GM23338 (cell line): Measurements from ENCODE around the gene TMEM51. TPM values are rescaled to one million over a fixed set of nuclear protein-coding genes. Genes with fewer than 3 reads are reported as not detected.

ENCODE experiments used
- ATAC-seq: fragments of 200-7000 bp; cut with Tn5 transposase; 3 replicates; pipeline ENCODE4 v1.9.1; 2020
- DNase-seq: peaks from one replicate; pipeline ENCODE4 v3.0.0-alpha.2; 2015; ENCODE audit warnings: low spot score
- H2AFZ ChIP-seq: fragments of 200-600 bp; sonication (generic); 2 replicates; pipeline ENCODE4 v1.8.0; 2016; ENCODE audit warnings: antibody characterized with exemption, mild to moderate bottlenecking, moderate library complexity
- H3F3A ChIP-seq: fragments of 200-600 bp; sonication (generic); replicated peaks from 2 replicates; pipeline ENCODE4 v1.8.0; 2017; ENCODE audit warnings: antibody characterized with exemption, mixed run types, low read depth
- H3K27ac ChIP-seq: fragments of 200-600 bp; sonication (generic); 2 replicates; pipeline ENCODE4 v1.6.1; 2016; ENCODE audit warnings: low read depth
- H3K27me3 ChIP-seq: fragments of 200-600 bp; sonication (generic); 2 replicates; pipeline ENCODE4 v1.8.0; 2016; ENCODE audit warnings: mild to moderate bottlenecking, mixed run types, moderate library complexity; ENCODE audit not compliant: insufficient read depth
- H3K36me3 ChIP-seq: fragments of 200-600 bp; sonication (generic); 2 replicates; pipeline ENCODE4 v1.8.0; 2016; ENCODE audit warnings: mild to moderate bottlenecking; ENCODE audit not compliant: insufficient read depth
- H3K4me1 ChIP-seq: fragments of 200-600 bp; sonication (generic); 2 replicates; pipeline ENCODE4 v1.8.0; 2016; ENCODE audit warnings: mild to moderate bottlenecking, moderate library complexity; ENCODE audit not compliant: insufficient read depth
- H3K4me2 ChIP-seq: fragments of 200-600 bp; sonication (generic); 2 replicates; pipeline ENCODE4 v1.7.1; 2017; ENCODE audit warnings: mixed run types
- H3K4me3 ChIP-seq: fragments of 200-600 bp; sonication (generic); 2 replicates; pipeline ENCODE4 v1.6.1; 2016; ENCODE audit warnings: mixed run types
- H3K79me2 ChIP-seq: fragments of 200-600 bp; sonication (generic); replicated peaks from 2 replicates; pipeline ENCODE4 v1.8.0; 2017; ENCODE audit warnings: mild to moderate bottlenecking; ENCODE audit not compliant: insufficient read depth
- H3K9me2 ChIP-seq: fragments of 200-600 bp; sonication (generic); 2 replicates; pipeline ENCODE4 v1.8.0; 2017; ENCODE audit not compliant: insufficient read depth
- H4K20me1 ChIP-seq: fragments of 200-600 bp; sonication (generic); replicated peaks from 2 replicates; pipeline ENCODE4 v1.8.0; 2017; ENCODE audit warnings: mild to moderate bottlenecking; ENCODE audit not compliant: insufficient read depth
- H3K27ac Mint-ChIP-seq: 2 replicates; pipeline ENCODE4 v1.8.0; 2020; ENCODE audit warnings: inconsistent platforms, mild to moderate bottlenecking, moderate library complexity, mixed read lengths
- H3K27me3 Mint-ChIP-seq: 3 replicates; pipeline ENCODE4 v1.8.0; 2022; ENCODE audit warnings: low read depth, mild to moderate bottlenecking, moderate library complexity, mixed read lengths, inconsistent platforms; ENCODE audit not compliant: insufficient read depth, poor library complexity
- H3K36me3 Mint-ChIP-seq: 3 replicates; pipeline ENCODE4 v1.8.0; 2021; ENCODE audit warnings: low read depth, mild to moderate bottlenecking, inconsistent platforms, moderate library complexity, mixed read lengths
- H3K4me1 Mint-ChIP-seq: 3 replicates; pipeline ENCODE4 v1.8.0; 2020; ENCODE audit warnings: mild to moderate bottlenecking, inconsistent platforms, mixed read lengths
- H3K4me3 Mint-ChIP-seq: 3 replicates; pipeline ENCODE4 v1.8.0; 2021; ENCODE audit warnings: moderate library complexity, mild to moderate bottlenecking, inconsistent platforms, mixed read lengths
- H3K9me3 Mint-ChIP-seq: 3 replicates; pipeline ENCODE4 v1.8.0; 2020; ENCODE audit warnings: moderate library complexity, mild to moderate bottlenecking, inconsistent platforms, mixed read lengths
- CREB1 ChIP-seq: fragments of 250-450 bp; sonication (Bioruptor Pico); IDR thresholded peaks from 2 replicates; pipeline ENCODE4 v1.5.0; 2020; ENCODE audit warnings: low read depth, mild to moderate bottlenecking, moderate library complexity
- ETS1 ChIP-seq: IDR thresholded peaks from 2 replicates; pipeline ENCODE4 v1.6.1; 2016; ENCODE audit warnings: antibody characterized with exemption
- EZH2phosphoT487 ChIP-seq: fragments of 200-600 bp; sonication (generic); IDR thresholded peaks from one replicate; pipeline ENCODE4 v1.8.1; 2018; ENCODE audit warnings: antibody characterized with exemption; ENCODE audit not compliant: unreplicated experiment
- JUNB ChIP-seq: IDR thresholded peaks from one replicate; pipeline ENCODE4 v1.6.1; 2016; ENCODE audit warnings: antibody characterized with exemption; ENCODE audit not compliant: unreplicated experiment
- NANOG ChIP-seq: IDR thresholded peaks from 2 replicates; pipeline ENCODE4 v1.6.1; 2016; ENCODE audit warnings: antibody characterized with exemption, borderline replicate concordance
- ZNF331 ChIP-seq: fragments of 250-450 bp; sonication (Bioruptor Pico); IDR thresholded peaks from 2 replicates; pipeline ENCODE4 v1.5.0; 2020; ENCODE audit warnings: low read depth, mild to moderate bottlenecking, moderate library complexity
- ZNF462 ChIP-seq: fragments of 250-450 bp; sonication (Bioruptor Pico); IDR thresholded peaks from 2 replicates; pipeline ENCODE4 v1.5.0; 2020; ENCODE audit warnings: mild to moderate bottlenecking, moderate library complexity
- polyA plus RNA-seq: library from polyadenylated mRNA; unstranded; fragments of >200 nt; fragmentation: Nextera tagmentation; extraction: Ambion mirVana; gene quantifications from 2 replicates; pipeline ENCODE4 v1.2.1, GENCODE V29; 2016
- total RNA-seq: library from RNA; depleted of rRNA; stranded (reverse); fragments of >200 nt; shearing (Covaris generic); gene quantifications from 2 replicates; pipeline ENCODE4 v1.2.3, GENCODE V29; 2014
- TF ChIP-seq, protein P1 (sequence below): IDR thresholded peaks from one replicate; pipeline ENCODE4 v1.6.1; 2018; ENCODE audit warnings: antibody characterized with exemption; ENCODE audit not compliant: unreplicated experiment

The TMEM51 gene
- total and polyA plus RNA-seq, 2 experiments from 2014 or later, result 4.0 to 5.2 TPM

DNA sequence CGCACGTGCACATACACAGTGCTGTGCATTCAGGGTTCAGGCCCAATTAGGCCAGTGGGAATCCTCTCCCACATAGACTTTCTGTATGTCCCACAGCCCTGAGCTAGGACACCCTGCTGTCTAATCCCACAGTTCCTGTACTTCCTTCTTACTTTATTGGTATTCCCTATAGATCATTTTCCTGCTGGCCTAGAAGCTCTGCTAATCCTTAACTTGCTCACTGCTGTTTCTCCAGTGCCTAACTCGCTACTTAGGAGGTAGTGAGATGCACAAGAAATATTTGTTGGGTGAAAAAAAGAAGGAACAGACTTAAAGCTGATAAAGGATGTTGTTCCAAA lies 59.4 kb downstream of the TMEM51 start:
- no peak overlapping the region for H3K4me3 ChIP-seq
- H2AFZ ChIP-seq, result no peak overlapping the region
- no peak overlapping the region for H3K27ac Mint-ChIP-seq
- no peaks in the 10 kb centered on the region for H3K79me2 ChIP-seq
- H3K9me2 ChIP-seq, result no peaks in the 10 kb centered on the region
- H3K4me3 Mint-ChIP-seq, result no peak overlapping the region
- H3K4me1 Mint-ChIP-seq, result peaks cover 37% of the 10 kb centered on the region
- ATAC-seq (no peak), DNase-seq (no peak)
- H3K9me3 Mint-ChIP-seq, result peaks cover 4% of the 10 kb centered on the region; the same call in 2 of the 3 replicates
- no peak overlapping the region for H3K27ac ChIP-seq
- H3K27me3 Mint-ChIP-seq, result peaks cover 11% of the 10 kb centered on the region
- no peaks in the 10 kb centered on the region for H4K20me1 ChIP-seq
- H3F3A ChIP-seq, result no peaks in the 10 kb centered on the region
- no peaks in the 10 kb centered on the region for H3K36me3 ChIP-seq
- H3K36me3 Mint-ChIP-seq, result peaks cover 8% of the 10 kb centered on the region
- H3K4me1 ChIP-seq, result peaks cover 4% of the 10 kb centered on the region
- H3K4me2 ChIP-seq, result no peak overlapping the region
- no peak for TF ChIP-seq ZNF331
- no peak for TF ChIP-seq ZNF462 (CRISPR knock-in tag)
- TF ChIP-seq NANOG, result no peak
- TF ChIP-seq, protein P1, sequence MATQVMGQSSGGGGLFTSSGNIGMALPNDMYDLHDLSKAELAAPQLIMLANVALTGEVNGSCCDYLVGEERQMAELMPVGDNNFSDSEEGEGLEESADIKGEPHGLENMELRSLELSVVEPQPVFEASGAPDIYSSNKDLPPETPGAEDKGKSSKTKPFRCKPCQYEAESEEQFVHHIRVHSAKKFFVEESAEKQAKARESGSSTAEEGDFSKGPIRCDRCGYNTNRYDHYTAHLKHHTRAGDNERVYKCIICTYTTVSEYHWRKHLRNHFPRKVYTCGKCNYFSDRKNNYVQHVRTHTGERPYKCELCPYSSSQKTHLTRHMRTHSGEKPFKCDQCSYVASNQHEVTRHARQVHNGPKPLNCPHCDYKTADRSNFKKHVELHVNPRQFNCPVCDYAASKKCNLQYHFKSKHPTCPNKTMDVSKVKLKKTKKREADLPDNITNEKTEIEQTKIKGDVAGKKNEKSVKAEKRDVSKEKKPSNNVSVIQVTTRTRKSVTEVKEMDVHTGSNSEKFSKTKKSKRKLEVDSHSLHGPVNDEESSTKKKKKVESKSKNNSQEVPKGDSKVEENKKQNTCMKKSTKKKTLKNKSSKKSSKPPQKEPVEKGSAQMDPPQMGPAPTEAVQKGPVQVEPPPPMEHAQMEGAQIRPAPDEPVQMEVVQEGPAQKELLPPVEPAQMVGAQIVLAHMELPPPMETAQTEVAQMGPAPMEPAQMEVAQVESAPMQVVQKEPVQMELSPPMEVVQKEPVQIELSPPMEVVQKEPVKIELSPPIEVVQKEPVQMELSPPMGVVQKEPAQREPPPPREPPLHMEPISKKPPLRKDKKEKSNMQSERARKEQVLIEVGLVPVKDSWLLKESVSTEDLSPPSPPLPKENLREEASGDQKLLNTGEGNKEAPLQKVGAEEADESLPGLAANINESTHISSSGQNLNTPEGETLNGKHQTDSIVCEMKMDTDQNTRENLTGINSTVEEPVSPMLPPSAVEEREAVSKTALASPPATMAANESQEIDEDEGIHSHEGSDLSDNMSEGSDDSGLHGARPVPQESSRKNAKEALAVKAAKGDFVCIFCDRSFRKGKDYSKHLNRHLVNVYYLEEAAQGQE, result no peak
- TF ChIP-seq CREB1 (CRISPR knock-in tag), result no peak
- TF ChIP-seq EZH2phosphoT487, result no peak
- TF ChIP-seq ETS1, result no peak
- TF ChIP-seq JUNB, result no peak
- H3K27me3 ChIP-seq, result no peaks in the 10 kb centered on the region
